ENCODE measurements around the gene GABPA.
"Not testable (repeated sequence)": the region's sequence is repeated elsewhere in the genome, so short reads cannot be mapped to it uniquely, and the experiment has no call there.

The GABPA gene

DNA sequence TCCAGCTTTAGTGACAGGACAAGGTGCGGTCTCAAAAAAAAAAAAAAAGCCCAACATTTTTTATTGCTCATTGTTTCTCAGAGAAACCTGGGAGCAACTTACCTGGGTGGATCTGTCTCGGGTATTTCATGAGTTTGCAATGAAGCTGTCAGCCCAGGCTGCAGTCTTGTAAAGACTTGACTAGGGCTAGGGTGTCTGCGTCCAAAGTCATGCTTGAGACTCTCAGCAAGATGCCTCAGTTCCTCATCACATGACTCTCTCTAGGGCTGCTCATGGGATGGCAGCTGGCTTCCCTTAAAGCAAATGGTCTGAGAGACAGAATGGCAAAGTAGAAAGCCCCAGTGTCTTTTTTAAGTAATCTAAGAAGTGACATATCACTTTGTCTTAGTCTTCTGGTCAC lies 8.1 kb downstream of the GABPA start:
- DNase-seq, result no peak

DNA sequence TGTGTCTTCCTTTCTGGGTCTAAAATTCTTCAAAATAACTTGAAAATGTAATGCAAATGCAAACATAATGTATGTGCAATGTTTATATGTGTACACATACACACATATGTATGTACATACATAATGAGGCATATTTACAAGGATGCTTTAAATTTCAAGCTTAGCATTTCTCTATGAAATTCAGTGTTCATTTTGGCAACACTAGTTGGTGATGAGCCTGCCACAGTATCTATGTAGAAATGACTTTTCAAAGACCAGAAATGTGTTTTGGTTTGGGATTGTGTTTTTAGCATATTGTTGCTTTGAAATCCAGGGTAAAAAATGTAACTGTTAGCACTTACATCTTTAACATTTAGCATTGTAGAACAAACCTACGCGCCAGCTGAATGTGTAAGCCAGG lies 10.1 kb downstream of the GABPA start:
- DNase-seq, result no peak

DNA sequence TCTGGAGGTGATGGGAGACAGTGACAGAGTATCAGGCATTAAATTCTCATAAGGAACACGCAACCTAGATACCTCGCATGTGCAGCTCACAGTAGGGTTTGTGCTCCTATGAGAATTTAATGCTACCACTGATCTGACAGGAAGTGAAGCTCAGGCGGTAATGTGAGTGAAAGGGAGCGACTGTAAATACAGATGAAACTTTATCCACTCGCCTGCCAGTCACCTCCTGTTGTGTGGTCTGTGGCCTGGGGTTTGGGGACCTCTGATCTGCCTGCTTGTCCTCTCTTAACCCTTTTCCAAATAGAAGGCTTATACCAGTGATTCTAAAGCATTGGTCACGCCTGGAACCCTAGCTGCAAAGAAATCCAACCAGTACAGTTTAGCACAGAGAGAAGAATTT lies 15.3 kb downstream of the GABPA start:
- DNase-seq, result no peak

DNA sequence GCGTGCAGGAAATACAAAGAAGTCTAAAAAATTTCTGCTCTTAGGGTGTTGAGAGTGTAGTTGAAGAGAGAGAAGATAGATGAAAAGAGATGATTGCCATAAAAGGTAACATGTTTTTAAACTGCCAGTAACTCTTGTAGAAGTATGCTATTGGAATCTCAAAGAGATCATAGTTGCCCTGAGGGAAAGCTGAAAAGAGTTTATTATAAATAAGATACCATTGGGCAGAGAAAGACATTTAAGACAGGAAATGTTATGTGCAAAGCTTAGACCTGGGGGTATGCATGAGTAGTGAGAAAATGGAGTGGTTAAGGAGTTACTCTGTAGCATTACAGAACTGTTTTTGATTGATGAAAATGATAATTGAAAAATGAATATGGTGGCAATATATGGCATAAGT lies 17.6 kb downstream of the GABPA start:
- no peak for DNase-seq

DNA sequence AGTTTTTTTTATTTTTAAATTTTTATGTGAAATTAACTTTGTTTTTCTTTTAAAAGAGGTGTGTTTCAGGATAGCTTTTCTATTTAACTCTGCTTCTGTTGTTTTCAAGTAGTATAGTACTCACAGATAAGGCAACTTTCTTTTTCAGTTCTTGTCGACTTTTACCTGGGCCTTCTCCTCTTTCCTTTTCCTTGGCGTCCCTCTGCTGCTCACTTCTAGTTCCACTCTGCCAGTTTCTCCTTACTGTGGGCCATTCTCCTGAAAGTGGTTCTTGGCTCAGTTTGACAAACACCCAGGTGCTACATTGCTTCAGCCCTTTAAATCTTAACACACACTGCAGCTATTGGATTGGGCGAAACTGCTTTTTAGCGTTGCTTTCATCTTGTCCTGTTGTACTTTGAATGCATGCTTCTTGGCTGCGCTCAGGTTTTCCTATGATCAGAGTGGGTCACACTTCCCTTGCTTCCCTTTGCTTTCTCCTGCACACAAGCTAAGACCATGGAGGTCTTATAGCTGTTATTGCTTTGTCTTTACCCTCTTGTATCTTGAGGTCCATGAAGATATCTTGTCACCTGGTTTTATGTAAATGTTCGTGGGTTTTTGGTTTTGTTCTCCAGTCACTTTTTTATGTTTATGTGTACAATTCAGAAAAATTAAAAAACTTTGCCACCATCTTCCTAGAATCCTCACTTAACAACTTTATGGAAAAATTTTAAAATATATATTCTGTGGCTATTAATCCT lies 21.6 kb downstream of the GABPA start:
- DNase-seq, result no peak

DNA sequence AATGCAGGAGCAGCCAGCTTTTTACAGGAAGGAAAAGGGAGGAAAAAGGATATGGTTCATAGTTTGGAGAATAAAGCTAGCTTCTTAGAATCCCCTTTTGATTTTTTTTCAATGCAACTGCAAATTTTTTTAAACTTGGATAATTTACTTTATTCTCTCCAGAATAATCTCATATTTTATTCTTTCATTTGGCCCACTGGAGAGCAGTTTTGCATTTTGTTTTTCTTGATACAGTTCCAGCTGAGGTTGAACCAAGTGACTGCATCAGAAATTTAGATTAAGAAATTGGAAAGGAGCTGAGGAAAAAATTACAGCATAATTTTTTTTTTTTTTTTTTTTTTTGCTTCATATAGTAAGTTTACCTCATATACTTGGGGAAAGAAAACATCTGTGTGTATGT lies 22.8 kb downstream of the GABPA start:
- DNase-seq, result no peak

DNA sequence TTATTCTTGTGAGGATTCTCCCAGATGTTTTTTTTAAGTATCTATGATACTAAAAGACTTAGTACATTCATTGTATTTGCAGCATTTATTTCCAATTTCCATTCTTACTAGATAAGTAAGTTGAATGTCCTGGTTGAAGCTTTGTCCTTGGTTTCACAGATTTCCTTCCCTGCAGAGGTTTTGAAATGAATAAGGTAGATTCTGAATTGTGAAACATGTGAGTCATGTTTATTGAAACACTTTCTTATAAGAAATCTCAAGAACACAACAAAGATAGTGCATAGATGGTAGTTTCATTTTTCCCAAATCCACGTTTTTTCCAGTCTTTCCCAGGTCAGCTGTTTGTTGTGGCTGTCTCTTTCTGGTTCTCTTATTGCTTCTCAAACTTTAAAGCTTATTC lies 24.8 kb downstream of the GABPA start:
- no peak for DNase-seq

DNA sequence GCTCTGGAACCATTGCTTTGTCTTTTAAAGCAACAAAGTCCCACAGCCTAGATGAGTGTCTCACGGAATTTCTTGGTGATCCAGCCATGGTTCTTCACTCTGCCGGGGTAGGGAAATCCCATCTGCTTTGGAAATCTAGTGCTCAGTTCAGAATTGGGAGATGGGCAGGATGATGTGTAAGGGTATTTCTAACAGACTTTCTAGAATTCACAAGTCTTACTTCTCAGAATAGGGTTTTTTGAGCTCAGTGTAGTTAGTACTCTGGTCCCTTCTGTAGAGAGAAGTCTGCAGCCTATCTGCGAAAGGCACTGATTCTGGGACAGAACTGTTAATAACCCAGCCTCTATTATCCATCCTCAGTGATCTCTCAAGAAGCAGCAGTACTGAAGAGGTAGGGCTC lies 25.3 kb downstream of the GABPA start:
- no peak for DNase-seq

DNA sequence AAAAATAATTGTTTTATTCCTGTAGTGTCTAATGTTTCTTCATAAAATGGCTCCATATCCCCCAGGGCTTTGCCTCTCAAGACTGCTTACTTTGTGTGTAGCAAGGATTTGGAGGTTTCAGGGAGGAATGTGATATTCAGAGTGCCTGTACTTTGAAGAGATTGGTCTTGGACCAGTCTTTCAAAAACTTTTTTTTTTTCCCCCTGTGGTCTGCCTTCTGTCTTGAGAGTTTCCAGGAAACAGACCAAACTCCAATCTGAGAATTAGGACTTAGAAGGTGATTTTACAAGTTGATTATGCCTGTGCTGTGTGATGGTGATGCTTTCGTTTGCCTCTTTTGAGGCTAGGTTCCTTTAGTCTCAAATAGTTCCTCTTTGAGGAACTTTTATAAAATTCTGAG lies 25.9 kb downstream of the GABPA start:
- no peak for DNase-seq

DNA sequence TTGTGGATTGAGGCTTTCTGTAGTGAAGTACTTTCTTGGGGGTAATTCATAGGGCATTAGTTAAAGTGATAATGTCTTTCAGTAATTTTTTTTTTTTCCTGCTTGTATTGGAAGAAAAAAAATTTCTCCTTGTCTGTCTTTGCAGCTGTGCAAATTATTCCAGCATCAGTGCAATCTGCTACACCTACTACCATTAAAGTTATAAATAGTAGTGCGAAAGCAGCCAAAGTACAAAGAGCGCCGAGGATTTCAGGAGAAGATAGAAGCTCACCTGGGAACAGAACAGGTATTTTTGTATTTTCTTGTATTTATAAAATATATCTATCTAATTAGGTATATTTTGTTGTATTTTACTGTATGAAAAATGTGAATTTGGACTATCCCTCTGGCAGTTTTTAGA lies 29.3 kb downstream of the GABPA start:
- DNase-seq, result no peak

DNA sequence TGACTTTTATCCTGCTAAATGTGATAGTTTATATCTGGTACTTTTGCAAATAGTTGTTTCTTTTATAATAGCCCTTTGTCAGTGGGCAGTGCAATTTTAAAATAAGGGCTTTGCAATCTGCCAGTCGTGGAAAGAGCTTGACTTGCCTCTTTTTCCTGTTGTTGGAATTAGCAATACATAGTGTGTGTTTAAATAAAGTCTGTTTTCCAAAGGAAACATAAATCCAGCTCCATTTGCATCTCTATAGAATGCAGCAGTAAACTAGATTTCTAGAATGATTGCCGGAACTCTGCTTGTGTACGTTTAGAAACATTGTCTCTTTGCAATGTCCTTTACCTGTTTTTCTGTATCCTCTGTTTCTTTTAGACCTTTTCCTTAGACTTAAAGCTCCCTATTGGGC lies 33.1 kb downstream of the GABPA start:
- no peak for DNase-seq

DNA sequence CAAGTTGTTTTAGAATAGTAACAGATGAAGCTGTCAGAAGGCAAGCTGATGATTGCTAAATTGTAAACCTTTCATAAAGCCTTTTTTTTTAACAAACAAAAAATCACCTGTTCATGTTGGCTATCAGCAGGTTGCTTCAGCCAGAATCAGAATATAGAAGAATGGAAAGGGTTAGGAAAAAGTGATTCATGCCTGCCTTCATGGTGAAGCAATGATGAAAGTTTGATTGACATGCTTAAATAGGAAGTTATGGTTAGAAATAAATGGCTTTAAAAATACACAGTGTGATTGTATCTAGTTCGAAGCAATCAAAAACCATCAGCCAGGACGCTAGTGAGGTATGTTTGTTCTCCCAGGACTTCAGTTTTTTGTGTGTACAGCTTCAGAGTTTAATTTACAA lies 37.9 kb downstream of the GABPA start:
- no peak for DNase-seq

DNA sequence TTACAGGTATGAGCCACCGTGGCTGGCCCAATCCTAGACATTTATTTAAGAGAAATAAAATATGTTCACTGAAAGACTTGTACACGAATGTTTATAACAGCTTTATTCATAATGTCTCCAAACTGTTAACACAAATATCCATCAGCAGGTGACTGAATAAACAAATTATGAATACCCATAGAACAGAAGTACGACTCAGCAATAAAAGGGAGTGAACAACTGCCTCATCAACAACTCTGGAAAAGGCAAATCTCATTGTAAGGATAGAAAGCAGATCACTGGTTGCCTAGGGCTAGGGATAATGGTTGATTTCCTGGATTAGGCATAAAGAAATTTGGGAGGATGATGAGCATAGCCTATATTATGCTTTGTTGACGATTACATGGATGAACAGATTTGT lies 41.7 kb downstream of the GABPA start:
- DNase-seq, result no peak

DNA sequence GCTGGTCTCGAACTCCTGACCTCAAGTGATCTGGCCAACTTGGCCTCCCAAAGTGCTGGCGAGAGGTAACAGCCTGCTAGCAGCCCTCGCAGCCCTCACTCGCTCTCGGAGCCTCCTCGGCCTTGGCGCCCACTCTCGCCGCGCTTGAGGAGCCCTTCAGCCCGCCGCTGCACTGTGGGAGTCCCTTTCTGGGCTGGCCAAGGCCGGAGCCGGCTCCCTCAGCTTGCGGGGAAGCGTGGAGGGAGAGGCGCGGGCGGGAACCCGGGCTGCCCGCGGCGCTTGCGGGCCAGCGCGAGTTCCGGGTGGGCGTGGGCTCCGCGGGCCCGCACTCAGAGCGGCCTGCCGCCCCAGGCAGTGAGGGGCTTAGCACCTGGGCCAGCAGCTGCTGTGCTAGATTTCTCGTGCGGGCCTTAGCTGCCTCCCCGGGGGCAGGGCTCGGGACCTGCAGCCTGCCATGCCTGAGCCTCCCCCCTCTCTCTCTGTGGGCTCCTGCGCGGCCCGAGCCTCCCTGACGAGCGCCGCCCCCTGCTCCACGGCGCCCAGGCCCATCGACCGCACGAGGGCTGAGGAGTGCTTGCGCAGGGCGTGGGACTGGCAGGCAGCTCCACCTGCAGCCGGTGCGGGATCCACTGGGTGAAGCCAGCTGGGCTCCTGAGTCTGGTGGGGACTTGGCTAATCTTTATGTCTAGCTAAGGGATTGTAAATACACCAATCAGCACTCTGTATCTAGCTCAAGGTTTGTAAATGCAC lies 43.5 kb downstream of the GABPA start:
- DNase-seq, result not testable (repeated sequence)

DNA sequence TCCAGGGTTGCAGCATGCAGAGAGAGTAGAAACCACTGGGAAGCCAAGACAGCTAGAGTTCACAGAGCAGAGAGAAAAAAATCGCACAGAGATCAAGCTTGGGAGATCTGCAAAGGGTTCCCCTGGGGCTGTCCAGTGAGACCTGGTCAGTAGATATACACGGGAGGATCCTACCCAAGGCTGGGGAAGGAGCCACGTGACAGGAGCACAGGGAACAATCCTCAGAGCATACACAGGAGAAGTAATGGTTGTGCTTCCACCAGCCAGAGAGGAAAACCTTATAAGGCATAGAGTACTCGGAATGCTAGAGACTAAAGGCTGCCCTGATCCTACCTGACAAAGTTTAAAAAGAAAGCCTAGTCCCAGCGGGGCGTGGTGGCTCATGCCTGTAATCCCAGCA lies 53.9 kb downstream of the GABPA start:
- no peak for DNase-seq

DNA sequence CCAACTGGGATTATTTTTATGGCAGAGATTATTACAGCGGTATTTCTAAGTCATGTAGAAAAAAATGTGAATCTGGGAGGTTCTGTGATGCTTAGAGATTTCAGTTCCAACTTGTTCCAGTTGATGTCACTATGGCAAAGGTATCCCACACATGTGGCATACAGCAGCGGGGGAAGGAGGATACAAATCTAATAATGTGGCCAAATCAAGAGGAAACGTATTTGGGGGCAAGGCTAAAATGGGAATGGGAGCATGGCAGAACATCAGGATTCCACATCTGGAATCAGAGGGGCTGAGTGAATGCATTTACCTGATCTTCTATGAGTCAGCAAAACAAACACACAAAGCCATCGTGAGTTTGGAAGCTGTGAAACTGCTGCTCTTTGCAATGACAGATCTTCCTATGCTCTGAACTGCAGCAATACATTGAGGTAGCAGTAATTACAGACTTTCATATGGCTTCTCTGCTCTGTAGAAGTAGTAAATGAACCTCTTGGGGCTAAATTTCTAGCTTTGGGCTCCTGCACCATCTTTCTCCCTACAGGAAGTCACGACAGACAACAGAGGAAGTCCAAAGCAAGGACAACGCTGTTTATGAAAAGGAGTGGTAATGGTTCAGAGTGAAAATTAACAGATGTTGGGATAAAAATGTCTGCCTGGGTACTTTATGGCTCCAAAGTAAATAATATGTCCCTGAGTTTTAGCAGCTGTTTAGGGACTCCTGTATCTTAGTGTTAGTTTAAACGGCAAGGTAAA lies 55.5 kb downstream of the GABPA start:
- no peak for DNase-seq

DNA sequence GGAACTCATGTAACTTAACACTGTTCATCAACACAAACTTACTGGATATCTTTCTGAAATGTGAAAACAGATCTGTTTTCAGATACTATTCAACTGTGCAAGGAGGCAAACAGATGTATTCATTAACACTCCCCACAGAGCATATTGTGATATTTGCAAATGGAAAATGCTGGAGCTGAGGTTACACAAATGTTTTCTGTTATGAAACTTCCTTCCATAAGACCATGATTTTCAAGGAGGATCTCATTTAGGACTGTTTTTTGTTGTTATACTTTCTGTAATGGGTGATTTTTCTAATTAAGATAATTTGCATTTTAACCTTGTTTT lies 56.1 kb downstream of the GABPA start:
- DNase-seq, result no peak

DNA sequence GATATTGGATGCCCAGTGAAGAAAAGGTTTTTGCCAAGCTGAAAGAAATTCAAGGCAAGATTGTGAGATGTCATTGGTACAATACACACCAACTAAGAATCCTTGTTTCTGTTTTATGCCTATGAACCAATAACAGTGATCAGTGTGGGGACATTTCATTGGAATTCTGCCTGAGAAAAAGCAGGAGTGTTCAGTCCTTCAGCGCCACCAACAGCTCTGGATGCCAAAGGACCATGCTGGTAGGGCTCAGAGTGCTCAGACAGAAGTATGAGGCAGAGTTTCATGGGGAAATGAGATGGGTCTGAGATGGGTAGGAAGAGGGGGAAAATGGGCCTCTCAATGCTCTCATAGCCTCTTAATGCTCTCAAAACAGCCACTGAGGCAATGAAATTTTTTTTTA lies 56.5 kb downstream of the GABPA start:
- no peak for DNase-seq

DNA sequence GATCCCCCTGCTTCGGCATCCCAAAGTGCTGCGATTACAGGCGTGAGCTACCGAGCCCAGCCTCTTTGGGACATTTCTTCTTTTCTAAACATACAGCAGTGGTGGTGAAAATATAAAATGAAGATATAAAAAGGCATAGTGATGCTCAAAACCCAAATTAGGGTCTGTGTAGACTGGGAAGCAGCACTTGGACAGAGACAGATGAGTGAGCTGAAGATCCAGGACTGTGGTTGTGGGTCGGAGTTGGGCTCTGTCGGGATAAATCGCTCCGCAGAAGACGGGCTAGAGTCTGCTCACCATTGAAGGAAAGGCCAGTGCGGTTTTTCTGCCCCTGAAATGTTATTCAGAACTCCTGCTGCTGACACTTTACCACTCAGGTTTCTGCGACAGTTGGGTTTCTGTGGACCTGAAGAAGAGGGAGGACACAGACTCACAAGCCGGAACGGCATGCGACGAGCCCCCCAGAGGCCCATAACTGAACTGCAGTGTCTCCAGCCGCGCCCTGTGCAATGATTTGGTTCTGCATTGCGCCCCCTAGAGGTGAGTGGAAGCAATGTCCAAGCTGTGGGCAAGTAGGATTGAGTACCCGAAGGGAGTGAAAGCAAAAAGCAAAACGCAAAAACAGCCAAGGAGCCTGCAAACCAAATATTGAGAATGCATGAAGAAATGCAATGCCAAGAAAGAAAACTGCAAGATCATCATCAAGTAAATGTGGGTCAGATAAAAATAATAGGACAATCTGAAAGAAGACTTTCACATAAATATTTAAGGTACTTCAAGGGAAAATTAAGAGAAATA lies 66.6 kb downstream of the GABPA start:
- DNase-seq, result peak; percentile 85

DNA sequence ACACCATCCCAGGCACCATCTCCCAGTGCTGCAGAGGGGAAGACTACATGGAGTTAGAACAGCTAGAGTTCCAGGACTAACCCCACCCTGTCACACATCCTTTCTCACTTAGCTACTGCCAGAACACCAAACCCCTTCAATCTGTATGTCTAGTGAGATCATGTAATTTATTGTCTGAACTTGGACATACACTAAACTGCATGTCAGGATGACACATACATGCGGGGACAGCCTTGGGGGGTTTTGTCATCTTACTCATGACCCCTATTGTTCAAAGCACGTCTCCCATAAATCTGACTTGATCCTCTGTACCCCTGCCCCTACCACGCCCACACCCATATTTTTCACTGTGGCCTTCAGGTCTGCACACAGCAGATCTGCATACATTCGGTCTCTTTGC lies 71.3 kb downstream of the GABPA start:
- no peak for DNase-seq

DNA sequence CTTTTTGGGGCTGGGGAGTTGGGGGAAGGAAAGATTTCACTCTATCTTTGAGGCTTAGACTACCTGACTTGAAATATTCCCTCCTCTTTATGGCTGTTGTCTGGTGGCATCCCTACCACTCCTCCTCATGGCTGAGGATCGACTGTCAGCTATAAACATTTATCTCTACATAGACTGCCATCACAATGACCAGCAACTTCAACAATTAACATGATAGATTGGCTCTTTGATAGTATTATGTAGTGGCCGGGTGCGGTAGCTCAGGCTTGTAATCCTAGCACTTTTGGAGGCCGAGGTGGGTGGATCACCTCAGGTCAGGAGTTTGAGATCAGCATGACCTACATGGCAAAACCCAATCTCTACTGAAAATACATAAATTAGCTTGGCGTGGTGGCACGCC lies 72.4 kb downstream of the GABPA start:
- DNase-seq, result no peak

DNA sequence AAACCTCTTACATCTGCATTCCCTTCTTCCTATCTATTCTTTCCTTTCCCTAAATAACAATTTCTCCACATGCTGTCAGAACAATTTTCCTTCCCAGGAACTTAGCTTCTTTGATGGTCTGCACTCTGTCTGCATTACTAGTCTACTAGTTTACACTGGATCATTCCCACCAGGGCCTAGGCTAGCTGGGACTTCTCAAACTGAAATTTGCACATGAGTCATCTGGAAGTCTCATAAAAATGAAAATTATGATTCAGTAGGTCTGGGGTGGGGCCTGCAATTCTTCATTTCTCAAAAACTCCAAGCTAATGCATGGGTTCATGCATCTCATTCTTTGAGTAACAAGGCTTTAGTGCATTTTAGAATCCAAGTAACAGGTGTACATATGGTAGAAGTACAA lies 74.2 kb downstream of the GABPA start:
- no peak for DNase-seq

DNA sequence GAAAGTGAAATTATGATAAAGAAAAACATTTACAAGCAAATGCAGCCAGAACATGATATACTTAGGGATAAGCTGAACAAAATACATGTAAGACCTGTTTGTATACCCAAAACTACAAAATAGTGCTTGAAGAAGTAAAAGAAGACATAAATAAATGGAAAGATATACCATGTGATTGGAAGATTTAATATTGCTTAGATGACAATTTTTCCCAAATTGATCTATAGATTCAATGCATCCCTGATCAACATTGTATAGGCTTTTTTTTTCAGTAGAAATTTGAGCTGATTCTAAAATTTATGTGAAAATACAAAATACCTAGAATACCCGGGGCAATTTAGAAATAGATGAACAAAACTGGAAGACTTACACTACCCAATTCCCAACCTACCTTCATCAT lies 76.4 kb downstream of the GABPA start:
- no peak for DNase-seq
